A673 (cell line): ENCODE results near the gene COA7.

Experiments used
- EZH2 ChIP-seq: fragments of 200-600 bp; sonication (generic); IDR thresholded peaks from 2 replicates; pipeline ENCODE4 v1.6.1; 2017; ENCODE audit warnings: borderline replicate concordance, low read depth, mild to moderate bottlenecking, mixed read lengths, antibody characterized with exemption, low read length; ENCODE audit not compliant: poor library complexity, severe bottlenecking
- TF ChIP-seq, protein P1 (sequence below): fragments of 300-800, 200-600 bp; sonication (generic); conservative IDR thresholded peaks from 2 replicates; pipeline ENCODE4 v1.5.1; 2017; ENCODE audit warnings: low read depth, mild to moderate bottlenecking, antibody characterized with exemption, low read length, moderate library complexity, mixed read lengths

DNA sequence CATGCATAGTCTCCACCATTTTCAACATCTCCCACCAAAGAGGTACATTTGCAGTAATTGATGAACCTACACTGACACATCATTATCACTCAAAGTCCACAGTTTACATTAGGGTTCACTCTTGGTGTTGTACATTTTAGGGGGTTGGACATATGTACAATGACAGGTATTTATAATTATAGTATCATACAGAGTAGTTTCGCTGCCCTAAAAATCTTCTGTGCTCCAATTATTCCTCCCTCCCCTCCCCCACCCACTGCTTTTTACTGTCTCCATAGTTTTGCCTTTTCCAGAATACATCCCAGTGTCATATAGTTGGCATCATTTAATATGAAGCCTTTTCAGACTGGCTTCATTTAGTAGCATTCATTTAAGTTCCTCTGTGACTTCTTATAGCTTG lies 13.6 kb downstream of the COA7 start:
- TF ChIP-seq, protein P1, sequence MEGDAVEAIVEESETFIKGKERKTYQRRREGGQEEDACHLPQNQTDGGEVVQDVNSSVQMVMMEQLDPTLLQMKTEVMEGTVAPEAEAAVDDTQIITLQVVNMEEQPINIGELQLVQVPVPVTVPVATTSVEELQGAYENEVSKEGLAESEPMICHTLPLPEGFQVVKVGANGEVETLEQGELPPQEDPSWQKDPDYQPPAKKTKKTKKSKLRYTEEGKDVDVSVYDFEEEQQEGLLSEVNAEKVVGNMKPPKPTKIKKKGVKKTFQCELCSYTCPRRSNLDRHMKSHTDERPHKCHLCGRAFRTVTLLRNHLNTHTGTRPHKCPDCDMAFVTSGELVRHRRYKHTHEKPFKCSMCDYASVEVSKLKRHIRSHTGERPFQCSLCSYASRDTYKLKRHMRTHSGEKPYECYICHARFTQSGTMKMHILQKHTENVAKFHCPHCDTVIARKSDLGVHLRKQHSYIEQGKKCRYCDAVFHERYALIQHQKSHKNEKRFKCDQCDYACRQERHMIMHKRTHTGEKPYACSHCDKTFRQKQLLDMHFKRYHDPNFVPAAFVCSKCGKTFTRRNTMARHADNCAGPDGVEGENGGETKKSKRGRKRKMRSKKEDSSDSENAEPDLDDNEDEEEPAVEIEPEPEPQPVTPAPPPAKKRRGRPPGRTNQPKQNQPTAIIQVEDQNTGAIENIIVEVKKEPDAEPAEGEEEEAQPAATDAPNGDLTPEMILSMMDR: no peak
- no peak for TF ChIP-seq EZH2
